ENCODE measurements around the gene CCDC12. TPM values are rescaled to one million over a fixed set of nuclear protein-coding genes. Genes with fewer than 3 reads are reported as not detected.

Gene CCDC12
- total and polyA plus RNA-seq, 2 donors (not counting 1 experiment from before 2014, with no cell fraction given): 84.0 to 97.3 TPM

- DNase-seq (no peak), ATAC-seq (ENCODE audit: low read depth) (no peak)
- Mint-ChIP-seq H3K9me3 (ENCODE audit: insufficient read depth) (no peaks in the 10 kb centered on the region), H3K4me3 (no peak overlapping the region), H3K27ac (peak overlapping the region; percentile 86), H3K27me3 (no peaks in the 10 kb centered on the region), H3K4me1 (peaks cover 40% of the 10 kb centered on the region)
- Histone ChIP-seq H3K9me3 (ENCODE audit: control extremely low read depth in 1 of 3, control insufficient read depth in 2 of 3, insufficient read depth in 1 of 3, low read length in 2 of 3) (no peaks in the 10 kb centered on the region), H2AFZ (ENCODE audit: insufficient read depth, low read depth, low read length, poor library complexity, severe bottlenecking) (no peak overlapping the region), H3K4me1 (ENCODE audit: control insufficient read depth in 2 of 2, insufficient read depth in 2 of 2, low read length in 2 of 2) (peaks cover 23 to 27% of the 10 kb centered on the region in 2 donors), H3K9ac (ENCODE audit: low read length) (no peak overlapping the region), H3K79me2 (ENCODE audit: control insufficient read depth, insufficient read depth, low read length) (peaks cover 11% of the 10 kb centered on the region), H4K20me1 (ENCODE audit: control insufficient read depth, insufficient read depth, low read length, poor library complexity, severe bottlenecking) (peaks cover 32% of the 10 kb centered on the region), H3K4me3 (ENCODE audit: control extremely low read depth in 1 of 5, extremely low read depth in 1 of 5, insufficient read depth in 1 of 5, low read depth in 2 of 5, low read length in 4 of 5) (no peak overlapping the region), H3K27me3 (replicated peaks in 1 of 4; ENCODE audit: control extremely low read depth in 1 of 4, control insufficient read depth in 3 of 4, insufficient read depth in 4 of 4, low read length in 3 of 4) (no peaks in the 10 kb centered on the region), H3K27ac (ENCODE audit: low read length in 2 of 2) (peak overlapping the region in 1 of 2 donors; percentile 79), H3K36me3 (replicated peaks in 1 of 2; ENCODE audit: control extremely low read depth in 1 of 2, control insufficient read depth in 1 of 2, extremely low read depth in 1 of 2, insufficient read depth in 2 of 2, low read length in 1 of 2) (peaks cover 0 to 61% of the 10 kb centered on the region in 2 experiments), H3K4me2 (replicated peaks; ENCODE audit: low read depth, low read length, poor library complexity, severe bottlenecking) (peak overlapping the region; percentile 35)
- intact Hi-C loops (cut with micrococcal nuclease): no loop called here
- ChIA-PET CTCF (interaction anchor here (0.9 to 2.4 kb wide), 3 partner anchors 63 to 308 kb away, joined by 3 to 5 read pairs (median 4); no protein-coding TSS in a partner anchor), POLR2A (interaction anchor here (0.6 kb wide), 1 partner anchor 39 kb away, joined by 4 read pairs; no protein-coding TSS in a partner anchor)
- WGBS (ENCODE audit: insufficient coverage): no CpG with 5 or more reads among the region's 4 CpGs
- TF ChIP-seq CTCF (IDR thresholded peaks at IDR 0.05) (no peak), EZH2 (IDR thresholded peaks at IDR 0.05; ENCODE audit: borderline replicate concordance, insufficient read depth, low read depth, low read length, poor library complexity, severe bottlenecking) (no peak)
These were observed 39.8 kb upstream of the CCDC12 start for GRCh38 chr3:47016086-47016933.

GRCh38 chr3:47015151-47015550 lies 38.6 kb upstream of the CCDC12 start:
- ATAC-seq (ENCODE audit: low read depth): no peak
- H3K27ac Mint-ChIP-seq: no peak overlapping the region
- no peak overlapping the region for H3K27ac ChIP-seq (ENCODE audit: low read length in 2 of 2)
- H3K9ac ChIP-seq (ENCODE audit: low read length): no peak overlapping the region
- H3K4me2 ChIP-seq (replicated peaks; ENCODE audit: low read depth, low read length, poor library complexity, severe bottlenecking): no peak overlapping the region
- POLR2A ChIA-PET: no interaction called here
- CTCF ChIA-PET: no interaction called here
- no peaks in the 10 kb centered on the region for H3K9me3 Mint-ChIP-seq (ENCODE audit: insufficient read depth)
- TF ChIP-seq CTCF (IDR thresholded peaks at IDR 0.05): no peak
- TF ChIP-seq EZH2 (IDR thresholded peaks at IDR 0.05; ENCODE audit: borderline replicate concordance, insufficient read depth, low read depth, low read length, poor library complexity, severe bottlenecking): no peak
- H3K9me3 ChIP-seq (ENCODE audit: control extremely low read depth in 1 of 3, control insufficient read depth in 2 of 3, insufficient read depth in 1 of 3, low read length in 2 of 3): no peaks in the 10 kb centered on the region
- intact Hi-C loops (cut with micrococcal nuclease): no loop called here
- H3K79me2 ChIP-seq (ENCODE audit: control insufficient read depth, insufficient read depth, low read length): peaks cover 6% of the 10 kb centered on the region
- no peak for DNase-seq
- no peak overlapping the region for H3K4me3 Mint-ChIP-seq
- peaks cover 40% of the 10 kb centered on the region for H3K4me1 Mint-ChIP-seq
- H2AFZ ChIP-seq (ENCODE audit: insufficient read depth, low read depth, low read length, poor library complexity, severe bottlenecking): no peak overlapping the region
- peaks cover 23 to 28% of the 10 kb centered on the region in 2 donors for H3K4me1 ChIP-seq (ENCODE audit: control insufficient read depth in 2 of 2, insufficient read depth in 2 of 2, low read length in 2 of 2)
- H3K27me3 Mint-ChIP-seq: no peaks in the 10 kb centered on the region
- peaks cover 0 to 56% of the 10 kb centered on the region in 2 experiments for H3K36me3 ChIP-seq (replicated peaks in 1 of 2; ENCODE audit: control extremely low read depth in 1 of 2, control insufficient read depth in 1 of 2, extremely low read depth in 1 of 2, insufficient read depth in 2 of 2, low read length in 1 of 2)
- H4K20me1 ChIP-seq (ENCODE audit: control insufficient read depth, insufficient read depth, low read length, poor library complexity, severe bottlenecking): peaks cover 22% of the 10 kb centered on the region
- no peak overlapping the region for H3K4me3 ChIP-seq (ENCODE audit: control extremely low read depth in 1 of 5, extremely low read depth in 1 of 5, insufficient read depth in 1 of 5, low read depth in 2 of 5, low read length in 4 of 5)
- H3K27me3 ChIP-seq (replicated peaks in 1 of 4; ENCODE audit: control extremely low read depth in 1 of 4, control insufficient read depth in 3 of 4, insufficient read depth in 4 of 4, low read length in 3 of 4): no peaks in the 10 kb centered on the region

Data from B cell (primary cell).